ENCODE measurements around the gene EPN3. TPM values are rescaled to one million over a fixed set of nuclear protein-coding genes. Genes with fewer than 3 reads are reported as not detected.

EPN3 gene
- polyA plus RNA-seq, 1 of the 3 experiments (the other 2 are of a cell fraction) = 0.05 TPM

DNA sequence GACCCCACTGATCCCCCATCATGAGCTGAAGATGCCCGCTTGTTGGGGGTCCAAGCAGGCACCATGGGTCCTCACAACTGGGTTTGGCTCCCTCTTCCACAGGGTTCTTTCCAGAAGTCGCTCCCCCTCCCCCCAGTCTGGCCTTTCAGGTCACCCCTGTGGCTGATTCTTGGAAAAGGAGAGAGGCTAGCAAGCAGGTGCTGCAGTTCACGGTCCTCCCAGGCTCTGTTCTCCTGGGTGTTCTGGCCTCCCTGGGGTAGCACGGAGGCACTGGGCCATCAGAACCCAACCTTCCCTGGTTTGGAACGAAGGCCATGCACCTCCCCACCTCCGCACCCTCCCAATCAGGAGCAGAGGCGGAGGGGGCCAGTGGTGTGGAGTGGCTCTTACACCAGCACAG, 46.9 kb downstream of the EPN3 start:
- no peaks in the 10 kb centered on the region for H3K79me2 ChIP-seq (ENCODE audit: insufficient read depth)
- H3K4me2 ChIP-seq = no peak overlapping the region
- no peak overlapping the region for H3K27ac ChIP-seq (ENCODE audit: low read depth in 2 of 2, low read length in 1 of 2)
- H2AFZ ChIP-seq (ENCODE audit: low read depth) = no peak overlapping the region
- 71% methylated on average over 7 of the region's 7 CpGs for WGBS (ENCODE audit: low lambda C conversion rate)
- DNase-seq = no peak
- no peak overlapping the region for H3K9ac ChIP-seq
- H3K9me2 ChIP-seq = no peaks in the 10 kb centered on the region
- H3K4me1 ChIP-seq (ENCODE audit: control insufficient read depth in 1 of 2, insufficient read depth in 2 of 2, low read depth in 1 of 2, low read length in 1 of 2) = peaks cover 0 to 3% of the 10 kb centered on the region in 2 experiments; a peak in 1 of 4 replicates
- H3K4me3 ChIP-seq (ENCODE audit: low read depth in 2 of 2, low read length in 1 of 2) = no peak overlapping the region
- no peak for TF ChIP-seq NRF1 (IDR thresholded peaks at IDR 0.05; ENCODE audit: low read depth, low read length)
- TF ChIP-seq MEF2A (IDR thresholded peaks at IDR 0.05; ENCODE audit: borderline replicate concordance, low read depth) = no peak
- TF ChIP-seq RFX5 (IDR thresholded peaks at IDR 0.05; ENCODE audit: low read length) = no peak
- no peaks in the 10 kb centered on the region for H4K20me1 ChIP-seq (ENCODE audit: insufficient read depth)
- H3K36me3 ChIP-seq (replicated peaks in 1 of 2; ENCODE audit: control insufficient read depth in 1 of 2, insufficient read depth in 2 of 2, low read length in 1 of 2) = no peaks in the 10 kb centered on the region
- H3K9me3 ChIP-seq = no peaks in the 10 kb centered on the region
- peaks cover 13% of the 10 kb centered on the region for H3K27me3 ChIP-seq (ENCODE audit: insufficient read depth)
- no peaks in the 10 kb centered on the region for H3F3A ChIP-seq (replicated peaks; ENCODE audit: insufficient read depth)
- ChIA-PET POLR2A (no interaction called here), CTCF (interaction anchor here (1.3 to 1.5 kb wide), 2 partner anchors 9 to 47 kb away, joined by 4 to 5 read pairs; no protein-coding TSS in a partner anchor)

DNA sequence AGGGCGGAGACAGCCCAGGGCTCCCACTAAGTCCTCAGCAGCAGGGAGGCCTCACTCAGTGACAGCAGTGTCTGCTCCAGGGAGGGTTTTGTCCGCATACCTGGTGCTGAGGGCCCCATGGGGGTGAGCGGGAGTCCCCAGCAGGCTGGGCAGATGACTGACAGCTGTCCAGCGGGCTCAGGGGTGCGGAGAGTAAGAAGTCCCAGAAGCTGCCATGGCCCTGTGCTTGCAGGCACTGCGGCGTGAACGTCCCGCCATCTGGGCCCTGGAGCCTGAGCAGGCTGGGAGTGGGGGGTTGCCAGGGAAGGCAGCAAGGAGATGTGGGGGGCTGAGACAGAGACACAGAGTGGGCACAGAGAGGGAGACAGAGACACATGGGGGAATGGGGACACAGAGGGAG, 48.1 kb downstream of the EPN3 start:
- Histone ChIP-seq H3K9me2 (no peaks in the 10 kb centered on the region), H3K9ac (no peak overlapping the region), H3K27ac (ENCODE audit: low read depth in 2 of 2, low read length in 1 of 2) (no peak overlapping the region), H3K4me2 (no peak overlapping the region), H4K20me1 (ENCODE audit: insufficient read depth) (no peaks in the 10 kb centered on the region), H3K27me3 (ENCODE audit: insufficient read depth) (peaks cover 13% of the 10 kb centered on the region), H3K36me3 (replicated peaks in 1 of 2; ENCODE audit: control insufficient read depth in 1 of 2, insufficient read depth in 2 of 2, low read length in 1 of 2) (no peaks in the 10 kb centered on the region), H2AFZ (ENCODE audit: low read depth) (no peak overlapping the region), H3K4me3 (ENCODE audit: low read depth in 2 of 2, low read length in 1 of 2) (no peak overlapping the region), H3K79me2 (ENCODE audit: insufficient read depth) (no peaks in the 10 kb centered on the region), H3K9me3 (no peaks in the 10 kb centered on the region), H3F3A (replicated peaks; ENCODE audit: insufficient read depth) (no peaks in the 10 kb centered on the region), H3K4me1 (ENCODE audit: control insufficient read depth in 1 of 2, insufficient read depth in 2 of 2, low read depth in 1 of 2, low read length in 1 of 2) (peaks cover 0 to 9% of the 10 kb centered on the region in 2 experiments; a peak in 1 of 4 replicates)
- ChIA-PET CTCF (interaction anchor here (1.5 kb wide), 1 partner anchor 50 kb away, joined by 4 read pairs; no protein-coding TSS in a partner anchor), POLR2A (no interaction called here)
- DNase-seq = no peak
- WGBS (ENCODE audit: low lambda C conversion rate) = 88% methylated on average over 9 of the region's 9 CpGs
- TF ChIP-seq, protein P1, sequence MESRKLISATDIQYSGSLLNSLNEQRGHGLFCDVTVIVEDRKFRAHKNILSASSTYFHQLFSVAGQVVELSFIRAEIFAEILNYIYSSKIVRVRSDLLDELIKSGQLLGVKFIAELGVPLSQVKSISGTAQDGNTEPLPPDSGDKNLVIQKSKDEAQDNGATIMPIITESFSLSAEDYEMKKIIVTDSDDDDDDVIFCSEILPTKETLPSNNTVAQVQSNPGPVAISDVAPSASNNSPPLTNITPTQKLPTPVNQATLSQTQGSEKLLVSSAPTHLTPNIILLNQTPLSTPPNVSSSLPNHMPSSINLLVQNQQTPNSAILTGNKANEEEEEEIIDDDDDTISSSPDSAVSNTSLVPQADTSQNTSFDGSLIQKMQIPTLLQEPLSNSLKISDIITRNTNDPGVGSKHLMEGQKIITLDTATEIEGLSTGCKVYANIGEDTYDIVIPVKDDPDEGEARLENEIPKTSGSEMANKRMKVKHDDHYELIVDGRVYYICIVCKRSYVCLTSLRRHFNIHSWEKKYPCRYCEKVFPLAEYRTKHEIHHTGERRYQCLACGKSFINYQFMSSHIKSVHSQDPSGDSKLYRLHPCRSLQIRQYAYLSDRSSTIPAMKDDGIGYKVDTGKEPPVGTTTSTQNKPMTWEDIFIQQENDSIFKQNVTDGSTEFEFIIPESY (IDR thresholded peaks at IDR 0.05; ENCODE audit: borderline replicate concordance, low read depth) = no peak
- no peak for TF ChIP-seq YY1 (IDR thresholded peaks at IDR 0.05; ENCODE audit: low read depth)
- no peak for TF ChIP-seq RAD21 (IDR thresholded peaks at IDR 0.05; ENCODE audit: low read length)
- TF ChIP-seq POLR2AphosphoS5 (IDR thresholded peaks at IDR 0.05; ENCODE audit: low read depth, low read length) = no peak
- TF ChIP-seq JUND (IDR thresholded peaks at IDR 0.05) = no peak
- TF ChIP-seq, protein P2, sequence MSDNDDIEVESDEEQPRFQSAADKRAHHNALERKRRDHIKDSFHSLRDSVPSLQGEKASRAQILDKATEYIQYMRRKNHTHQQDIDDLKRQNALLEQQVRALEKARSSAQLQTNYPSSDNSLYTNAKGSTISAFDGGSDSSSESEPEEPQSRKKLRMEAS (IDR thresholded peaks at IDR 0.05; ENCODE audit: low read depth) = no peak
- TF ChIP-seq TCF12 (IDR thresholded peaks at IDR 0.05) = no peak
- no peak for TF ChIP-seq FOXM1 (IDR thresholded peaks at IDR 0.05; ENCODE audit: low read depth)
- TF ChIP-seq, protein P3, sequence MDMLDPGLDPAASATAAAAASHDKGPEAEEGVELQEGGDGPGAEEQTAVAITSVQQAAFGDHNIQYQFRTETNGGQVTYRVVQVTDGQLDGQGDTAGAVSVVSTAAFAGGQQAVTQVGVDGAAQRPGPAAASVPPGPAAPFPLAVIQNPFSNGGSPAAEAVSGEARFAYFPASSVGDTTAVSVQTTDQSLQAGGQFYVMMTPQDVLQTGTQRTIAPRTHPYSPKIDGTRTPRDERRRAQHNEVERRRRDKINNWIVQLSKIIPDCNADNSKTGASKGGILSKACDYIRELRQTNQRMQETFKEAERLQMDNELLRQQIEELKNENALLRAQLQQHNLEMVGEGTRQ (IDR thresholded peaks at IDR 0.05; ENCODE audit: borderline replicate concordance, low read depth, low read length) = no peak
- no peak for TF ChIP-seq EZH2phosphoT487 (IDR thresholded peaks at IDR 0.05; ENCODE audit: borderline replicate concordance, low read depth)
- TF ChIP-seq NFIC (IDR thresholded peaks at IDR 0.05; ENCODE audit: borderline replicate concordance) = no peak
- TF ChIP-seq, protein P4, sequence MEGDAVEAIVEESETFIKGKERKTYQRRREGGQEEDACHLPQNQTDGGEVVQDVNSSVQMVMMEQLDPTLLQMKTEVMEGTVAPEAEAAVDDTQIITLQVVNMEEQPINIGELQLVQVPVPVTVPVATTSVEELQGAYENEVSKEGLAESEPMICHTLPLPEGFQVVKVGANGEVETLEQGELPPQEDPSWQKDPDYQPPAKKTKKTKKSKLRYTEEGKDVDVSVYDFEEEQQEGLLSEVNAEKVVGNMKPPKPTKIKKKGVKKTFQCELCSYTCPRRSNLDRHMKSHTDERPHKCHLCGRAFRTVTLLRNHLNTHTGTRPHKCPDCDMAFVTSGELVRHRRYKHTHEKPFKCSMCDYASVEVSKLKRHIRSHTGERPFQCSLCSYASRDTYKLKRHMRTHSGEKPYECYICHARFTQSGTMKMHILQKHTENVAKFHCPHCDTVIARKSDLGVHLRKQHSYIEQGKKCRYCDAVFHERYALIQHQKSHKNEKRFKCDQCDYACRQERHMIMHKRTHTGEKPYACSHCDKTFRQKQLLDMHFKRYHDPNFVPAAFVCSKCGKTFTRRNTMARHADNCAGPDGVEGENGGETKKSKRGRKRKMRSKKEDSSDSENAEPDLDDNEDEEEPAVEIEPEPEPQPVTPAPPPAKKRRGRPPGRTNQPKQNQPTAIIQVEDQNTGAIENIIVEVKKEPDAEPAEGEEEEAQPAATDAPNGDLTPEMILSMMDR (IDR thresholded peaks at IDR 0.05) = no peak
- TF ChIP-seq MXI1 (IDR thresholded peaks at IDR 0.05; ENCODE audit: low read depth, low read length) = no peak
- no peak for TF ChIP-seq RFX5 (IDR thresholded peaks at IDR 0.05; ENCODE audit: low read length)
- no peak for TF ChIP-seq ELF1 (IDR thresholded peaks at IDR 0.05)
- TF ChIP-seq, protein P5, sequence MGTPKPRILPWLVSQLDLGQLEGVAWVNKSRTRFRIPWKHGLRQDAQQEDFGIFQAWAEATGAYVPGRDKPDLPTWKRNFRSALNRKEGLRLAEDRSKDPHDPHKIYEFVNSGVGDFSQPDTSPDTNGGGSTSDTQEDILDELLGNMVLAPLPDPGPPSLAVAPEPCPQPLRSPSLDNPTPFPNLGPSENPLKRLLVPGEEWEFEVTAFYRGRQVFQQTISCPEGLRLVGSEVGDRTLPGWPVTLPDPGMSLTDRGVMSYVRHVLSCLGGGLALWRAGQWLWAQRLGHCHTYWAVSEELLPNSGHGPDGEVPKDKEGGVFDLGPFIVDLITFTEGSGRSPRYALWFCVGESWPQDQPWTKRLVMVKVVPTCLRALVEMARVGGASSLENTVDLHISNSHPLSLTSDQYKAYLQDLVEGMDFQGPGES (IDR thresholded peaks at IDR 0.05; ENCODE audit: low read depth, low read length) = no peak
- TF ChIP-seq GABPA (IDR thresholded peaks at IDR 0.05; ENCODE audit: low read depth) = no peak
- no peak for TF ChIP-seq GATA2 (CRISPR knock-in tag; IDR thresholded peaks at IDR 0.05)
- no peak for TF ChIP-seq FOXJ3 (CRISPR knock-in tag; IDR thresholded peaks at IDR 0.05)
- no peak for TF ChIP-seq SIN3A (IDR thresholded peaks at IDR 0.05; ENCODE audit: borderline replicate concordance, low read depth, low read length)
